PC-9 (cell line): ENCODE measurements around the gene RNF43. TPM values are rescaled to one million over a fixed set of nuclear protein-coding genes. Genes with fewer than 3 reads are reported as not detected.

ENCODE experiments used
- BruUV-seq: library from RNA; stranded (reverse); fragments of 400-500 nt; replicated peaks from 2 replicates; lab custom pipeline; 2021; lab: Mats Ljungman, UMichigan
- CTCF ChIA-PET: fragments of 300-600 bp; sonication (Branson Sonifier 250); formaldehyde crosslinking; loops from one replicate; lab custom pipeline; 2022; ENCODE audit warnings: antibody characterized with exemption; lab: Charles Lee
- POLR2A ChIA-PET: fragments of 300-600 bp; sonication (Branson Sonifier 250); formaldehyde crosslinking; loops from one replicate; lab custom pipeline; 2022; ENCODE audit warnings: antibody characterized with exemption; ENCODE audit not compliant: unreplicated experiment; lab: Charles Lee
- DNase-seq, 2 experiments: peaks; one replicate each; pipeline versions ENCODE4 v3.0.0 to v3.0.0-alpha.2; 2015 to 2022; ENCODE audit warnings: mixed read lengths in 1 of 2
- H2AFZ ChIP-seq: fragments of 200-600 bp; sonication (generic); 2 replicates; pipeline ENCODE4 v1.8.1; 2017; ENCODE audit warnings: antibody characterized with exemption
- H3F3A ChIP-seq: fragments of 200-600 bp; sonication (generic); 2 replicates; pipeline ENCODE4 v1.8.1; 2017; ENCODE audit warnings: antibody characterized with exemption, mild to moderate bottlenecking, low read depth; ENCODE audit not compliant: insufficient read depth
- H3K27ac ChIP-seq: fragments of 200-600 bp; sonication (generic); 2 replicates; pipeline ENCODE4 v1.6.1; 2016; ENCODE audit warnings: mixed run types
- H3K27me3 ChIP-seq: fragments of 200-600 bp; sonication (generic); 2 replicates; pipeline ENCODE4 v1.6.1; 2016; ENCODE audit warnings: low read depth, mixed run types; ENCODE audit not compliant: insufficient read depth
- H3K36me3 ChIP-seq: fragments of 200-600 bp; sonication (generic); 2 replicates; pipeline ENCODE4 v1.6.1; 2016; ENCODE audit warnings: low read depth, mixed run types
- H3K4me1 ChIP-seq: fragments of 200-600 bp; sonication (generic); replicated peaks from 2 replicates; pipeline ENCODE4 v1.6.1; 2016; ENCODE audit warnings: mixed run types; ENCODE audit not compliant: insufficient read depth
- H3K4me2 ChIP-seq: fragments of 200-600 bp; sonication (generic); 2 replicates; pipeline ENCODE4 v1.6.1; 2017; ENCODE audit warnings: mixed run types
- H3K4me3 ChIP-seq: fragments of 200-600 bp; sonication (generic); 2 replicates; pipeline ENCODE4 v1.6.1; 2016; ENCODE audit warnings: mixed run types
- H3K79me2 ChIP-seq: fragments of 200-600 bp; sonication (generic); 2 replicates; pipeline ENCODE4 v1.6.1; 2017; ENCODE audit warnings: low read depth, mixed run types
- H3K9me2 ChIP-seq: fragments of 200-600 bp; sonication (generic); 2 replicates; pipeline ENCODE4 v1.8.1; 2017; ENCODE audit warnings: mild to moderate bottlenecking; ENCODE audit not compliant: insufficient read depth
- H3K9me3 ChIP-seq: fragments of 200-600 bp; sonication (generic); 2 replicates; pipeline ENCODE4 v1.8.1; 2016; ENCODE audit warnings: low read depth; ENCODE audit not compliant: insufficient read depth
- H4K20me1 ChIP-seq: fragments of 200-600 bp; sonication (generic); 2 replicates; pipeline ENCODE4 v1.8.1; 2017; ENCODE audit not compliant: insufficient read depth
- EZH2 ChIP-seq: fragments of 200-600 bp; sonication (generic); IDR thresholded peaks from 2 replicates; pipeline ENCODE4 v1.8.0; 2017; ENCODE audit warnings: antibody characterized with exemption, low read depth
- intact Hi-C: fragments of 100-400 bp; cut with micrococcal nuclease; formaldehyde crosslinking; loops from one replicate; pipeline ENCODE4 v1.10.0; 2022; ENCODE audit not compliant: unreplicated experiment
- total RNA-seq: library from RNA; stranded (reverse); gene quantifications from 2 replicates; pipeline ENCODE4 v1.2.3, GENCODE V29; 2021
- TF ChIP-seq, protein P1 (sequence below): fragments of 200-600 bp; sonication (generic); conservative IDR thresholded peaks from 2 replicates; pipeline ENCODE4 v1.6.1; 2017; ENCODE audit warnings: mixed run types, antibody characterized with exemption, mild to moderate bottlenecking, moderate library complexity

Gene RNF43
- total RNA-seq, 1 experiment from 2014 or later: 0.33 TPM

GRCh38 chr17:58373003-58373402, 44.3 kb downstream of the RNF43 start:
- Histone ChIP-seq H4K20me1 (no peaks in the 10 kb centered on the region), H2AFZ (no peak overlapping the region), H3K27ac (no peak overlapping the region), H3K4me3 (no peak overlapping the region), H3K4me2 (no peak overlapping the region), H3K4me1 (peaks cover 23% of the 10 kb centered on the region), H3K27me3 (peaks cover 8% of the 10 kb centered on the region; the same call in 1 of the 2 replicates), H3F3A (0 out of 2 replicates have a peak, but pooled peaks cover 5% of the 10 kb centered on the region), H3K9me3 (no peaks in the 10 kb centered on the region), H3K79me2 (no peaks in the 10 kb centered on the region), H3K9me2 (no peaks in the 10 kb centered on the region), H3K36me3 (no peaks in the 10 kb centered on the region)
- ChIA-PET POLR2A (no interaction called here), CTCF (no interaction called here)
- no peak for DNase-seq
- BruUV-seq: no TSS peak
- TF ChIP-seq, protein P1, sequence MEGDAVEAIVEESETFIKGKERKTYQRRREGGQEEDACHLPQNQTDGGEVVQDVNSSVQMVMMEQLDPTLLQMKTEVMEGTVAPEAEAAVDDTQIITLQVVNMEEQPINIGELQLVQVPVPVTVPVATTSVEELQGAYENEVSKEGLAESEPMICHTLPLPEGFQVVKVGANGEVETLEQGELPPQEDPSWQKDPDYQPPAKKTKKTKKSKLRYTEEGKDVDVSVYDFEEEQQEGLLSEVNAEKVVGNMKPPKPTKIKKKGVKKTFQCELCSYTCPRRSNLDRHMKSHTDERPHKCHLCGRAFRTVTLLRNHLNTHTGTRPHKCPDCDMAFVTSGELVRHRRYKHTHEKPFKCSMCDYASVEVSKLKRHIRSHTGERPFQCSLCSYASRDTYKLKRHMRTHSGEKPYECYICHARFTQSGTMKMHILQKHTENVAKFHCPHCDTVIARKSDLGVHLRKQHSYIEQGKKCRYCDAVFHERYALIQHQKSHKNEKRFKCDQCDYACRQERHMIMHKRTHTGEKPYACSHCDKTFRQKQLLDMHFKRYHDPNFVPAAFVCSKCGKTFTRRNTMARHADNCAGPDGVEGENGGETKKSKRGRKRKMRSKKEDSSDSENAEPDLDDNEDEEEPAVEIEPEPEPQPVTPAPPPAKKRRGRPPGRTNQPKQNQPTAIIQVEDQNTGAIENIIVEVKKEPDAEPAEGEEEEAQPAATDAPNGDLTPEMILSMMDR: no peak
- TF ChIP-seq EZH2: no peak
- intact Hi-C loops: no loop called here

- CTCF ChIA-PET: no interaction called here
- H3K9me2 ChIP-seq: no peaks in the 10 kb centered on the region
- H3K36me3 ChIP-seq: no peaks in the 10 kb centered on the region
- BruUV-seq: no TSS peak
- no peak overlapping the region for H2AFZ ChIP-seq
- peaks cover 14% of the 10 kb centered on the region; the same call in 1 of the 2 replicates for H3K27me3 ChIP-seq
- intact Hi-C loops: no loop called here
- no peaks in the 10 kb centered on the region for H3K79me2 ChIP-seq
- H3K4me3 ChIP-seq: no peak overlapping the region
- H3F3A ChIP-seq: no peaks in the 10 kb centered on the region
- no peaks in the 10 kb centered on the region for H4K20me1 ChIP-seq
- TF ChIP-seq EZH2: no peak
- no peaks in the 10 kb centered on the region for H3K9me3 ChIP-seq
- H3K4me2 ChIP-seq: no peak overlapping the region
- H3K27ac ChIP-seq: no peak overlapping the region
- no peak for DNase-seq
- POLR2A ChIA-PET: no interaction called here
- peaks cover 7% of the 10 kb centered on the region for H3K4me1 ChIP-seq
Measured at GRCh38 chr17:58371300-58371950, 45.9 kb downstream of the RNF43 start.

GRCh38 chr17:58370716-58371115, 46.6 kb downstream of the RNF43 start:
- intact Hi-C loops: no loop called here
- TF ChIP-seq EZH2: no peak
- TF ChIP-seq, protein P1: no peak
- H3F3A ChIP-seq: no peaks in the 10 kb centered on the region
- BruUV-seq: no TSS peak
- peaks cover 16% of the 10 kb centered on the region; the same call in 1 of the 2 replicates for H3K27me3 ChIP-seq
- no peaks in the 10 kb centered on the region for H3K9me3 ChIP-seq
- no peak overlapping the region for H3K4me3 ChIP-seq
- H3K27ac ChIP-seq: no peak overlapping the region
- CTCF ChIA-PET: no interaction called here
- no peak overlapping the region for H3K4me2 ChIP-seq
- no peaks in the 10 kb centered on the region for H3K79me2 ChIP-seq
- no peak overlapping the region for H2AFZ ChIP-seq
- no peak for DNase-seq
- H3K9me2 ChIP-seq: no peaks in the 10 kb centered on the region
- H3K36me3 ChIP-seq: no peaks in the 10 kb centered on the region
- POLR2A ChIA-PET: no interaction called here
- H3K4me1 ChIP-seq: 0 out of 2 replicates have a peak, but pooled peaks cover under 1% of the 10 kb centered on the region
- H4K20me1 ChIP-seq: no peaks in the 10 kb centered on the region
